Endothelial cell (in vitro differentiated cells): ENCODE data around the gene HBS1L. TPM values are rescaled to one million over a fixed set of nuclear protein-coding genes. Genes with fewer than 3 reads are reported as not detected.

ENCODE experiments used
- DNase-seq: peaks from one replicate; pipeline ENCODE4 v3.0.0; 2021; ENCODE audit warnings: low spot score
- H3K27ac Mint-ChIP-seq: one replicate; pipeline ENCODE4 v1.8.0; 2021; ENCODE audit warnings: mixed read lengths, inconsistent platforms; ENCODE audit not compliant: unreplicated experiment
- H3K27me3 Mint-ChIP-seq: one replicate; pipeline ENCODE4 v1.8.0; 2021; ENCODE audit warnings: mild to moderate bottlenecking, moderate library complexity, mixed read lengths, inconsistent platforms; ENCODE audit not compliant: unreplicated experiment
- H3K36me3 Mint-ChIP-seq: one replicate; pipeline ENCODE4 v1.8.0; 2021; ENCODE audit warnings: mild to moderate bottlenecking, low read depth, mixed read lengths, inconsistent platforms; ENCODE audit not compliant: unreplicated experiment
- H3K4me1 Mint-ChIP-seq: one replicate; pipeline ENCODE4 v1.8.0; 2021; ENCODE audit warnings: mild to moderate bottlenecking, mixed read lengths, inconsistent platforms; ENCODE audit not compliant: unreplicated experiment
- H3K4me3 Mint-ChIP-seq: one replicate; pipeline ENCODE4 v1.8.0; 2021; ENCODE audit warnings: mild to moderate bottlenecking, mixed read lengths, inconsistent platforms; ENCODE audit not compliant: unreplicated experiment
- H3K9me3 Mint-ChIP-seq: one replicate; pipeline ENCODE4 v1.8.0; 2021; ENCODE audit warnings: mixed read lengths, inconsistent platforms; ENCODE audit not compliant: unreplicated experiment
- CTCF ChIP-seq: fragments of 200-600 bp; sonication (generic); IDR thresholded peaks from one replicate; pipeline ENCODE4 v1.5.0; 2021; ENCODE audit warnings: antibody characterized with exemption; ENCODE audit not compliant: unreplicated experiment
- total RNA-seq: library from RNA; stranded (reverse); fragmentation: NEBNext Ultra II Directional; extraction: Animal tissue kit (Norgen Biotek cat#: 25700); gene quantifications from one replicate; pipeline ENCODE4 v1.2.1, GENCODE V29; 2021; ENCODE audit not compliant: unreplicated experiment

The HBS1L gene
- total RNA-seq, 1 donor from 2014 or later: 93.3 TPM

GRCh38 chr6:134948691-134949090 is 105.9 kb downstream of the HBS1L start:
- Mint-ChIP-seq H3K4me1 (no peaks in the 10 kb centered on the region), H3K27me3 (peaks cover 1% of the 10 kb centered on the region), H3K4me3 (no peak overlapping the region), H3K36me3 (no peaks in the 10 kb centered on the region), H3K9me3 (no peaks in the 10 kb centered on the region), H3K27ac (no peak overlapping the region)
- no peak for TF ChIP-seq CTCF
- DNase-seq: no peak

GRCh38 chr6:134948142-134948541 is 106.5 kb downstream of the HBS1L start:
- H3K9me3 Mint-ChIP-seq: no peaks in the 10 kb centered on the region
- no peaks in the 10 kb centered on the region for H3K4me1 Mint-ChIP-seq
- DNase-seq: no peak
- no peaks in the 10 kb centered on the region for H3K27me3 Mint-ChIP-seq
- no peak overlapping the region for H3K4me3 Mint-ChIP-seq
- no peaks in the 10 kb centered on the region for H3K36me3 Mint-ChIP-seq
- TF ChIP-seq CTCF: no peak
- H3K27ac Mint-ChIP-seq: no peak overlapping the region

GRCh38 chr6:134945045-134945444 is 109.6 kb downstream of the HBS1L start:
- DNase-seq: no peak
- H3K27me3 Mint-ChIP-seq: no peaks in the 10 kb centered on the region
- H3K27ac Mint-ChIP-seq: no peak overlapping the region
- no peak for TF ChIP-seq CTCF
- H3K4me1 Mint-ChIP-seq: no peaks in the 10 kb centered on the region
- no peak overlapping the region for H3K4me3 Mint-ChIP-seq
- H3K36me3 Mint-ChIP-seq: no peaks in the 10 kb centered on the region
- H3K9me3 Mint-ChIP-seq: no peaks in the 10 kb centered on the region

DNA sequence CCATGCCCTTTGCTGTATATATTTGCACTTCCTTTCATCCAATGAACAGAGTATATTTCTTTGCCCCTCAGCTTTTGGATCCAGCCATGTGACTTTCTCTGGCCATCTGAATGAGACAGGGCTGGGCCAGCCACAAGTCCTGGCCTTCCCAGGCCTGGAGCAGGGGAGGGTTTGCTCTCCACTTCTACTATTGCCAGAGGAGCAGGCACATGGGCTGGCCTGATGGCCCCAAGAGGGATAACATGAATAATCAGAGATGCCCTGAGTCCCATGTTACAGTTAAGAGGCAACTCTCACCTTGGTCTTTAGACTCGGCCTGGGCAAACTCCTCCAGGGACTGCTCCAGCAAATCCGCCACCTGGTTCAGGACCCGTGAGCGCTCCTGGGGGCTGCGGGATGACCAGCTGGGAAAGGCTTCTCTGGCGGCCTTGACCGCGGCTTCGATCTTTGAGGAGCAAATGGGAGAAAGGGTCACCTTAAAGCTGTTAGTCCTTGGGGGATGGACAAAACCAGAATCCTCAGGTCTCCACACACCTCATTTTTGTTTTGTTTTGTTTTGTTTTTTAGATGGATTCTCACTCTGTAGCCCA is 111.0 kb downstream of the HBS1L start:
- DNase-seq: no peak
- H3K27ac Mint-ChIP-seq: no peak overlapping the region
- no peak for TF ChIP-seq CTCF
- H3K4me1 Mint-ChIP-seq: no peaks in the 10 kb centered on the region
- no peaks in the 10 kb centered on the region for H3K36me3 Mint-ChIP-seq
- H3K27me3 Mint-ChIP-seq: no peaks in the 10 kb centered on the region
- H3K4me3 Mint-ChIP-seq: no peak overlapping the region
- no peaks in the 10 kb centered on the region for H3K9me3 Mint-ChIP-seq

GRCh38 chr6:134938896-134939295 is 115.7 kb downstream of the HBS1L start:
- Mint-ChIP-seq H3K9me3 (no peaks in the 10 kb centered on the region), H3K27ac (no peak overlapping the region), H3K4me3 (no peak overlapping the region), H3K27me3 (peaks cover 2% of the 10 kb centered on the region), H3K36me3 (no peaks in the 10 kb centered on the region), H3K4me1 (no peaks in the 10 kb centered on the region)
- DNase-seq: no peak
- TF ChIP-seq CTCF: no peak
